IMR-90 (cell line): ENCODE results near the gene DPAGT1. TPM values are rescaled to one million over a fixed set of nuclear protein-coding genes. Genes with fewer than 3 reads are reported as not detected.

Experiments
- ATAC-seq: fragments of 200-7000 bp; cut with Tn5 transposase; 2 replicates; pipeline ENCODE4 v1.9.1; 2020; ENCODE audit warnings: low read depth, mild to moderate bottlenecking, moderate library complexity
- BruUV-seq: library from RNA; stranded (reverse); fragments of 400-500 nt; replicated peaks from 2 replicates; lab custom pipeline; 2021; lab: Mats Ljungman, UMichigan
- CTCF ChIA-PET: fragments of 300-600 bp; formaldehyde crosslinking; extraction: SDS; loops from one replicate; lab custom pipeline; 2021; ENCODE audit warnings: antibody characterized with exemption; lab: Yijun Ruan, JAX
- POLR2A ChIA-PET: fragments of 300-600 bp; sonication (Branson Sonifier 250); formaldehyde crosslinking; loops from one replicate; lab custom pipeline; 2022; ENCODE audit warnings: antibody characterized with exemption; ENCODE audit not compliant: unreplicated experiment; lab: Charles Lee
- DNase-seq: peaks from one replicate; pipeline ENCODE4 v3.0.0; 2013
- H2AFZ ChIP-seq: replicated peaks from 2 replicates; pipeline ENCODE3; 2013; ENCODE audit warnings: low read length, mild to moderate bottlenecking; ENCODE audit not compliant: poor library complexity
- H2AK5ac ChIP-seq: 2 replicates; pipeline ENCODE4 v1.6.1; 2013; ENCODE audit warnings: low read depth, low read length, inconsistent platforms
- H2AK9ac ChIP-seq: replicated peaks from 2 replicates; pipeline ENCODE3; 2013; ENCODE audit warnings: mild to moderate bottlenecking, low read depth, low read length, moderate library complexity; ENCODE audit not compliant: poor library complexity
- H2BK120ac ChIP-seq: 2 replicates; pipeline ENCODE4 v1.6.1; 2013; ENCODE audit warnings: low read depth, low read length, inconsistent platforms
- H2BK15ac ChIP-seq: 3 replicates; pipeline ENCODE4 v1.6.1; 2013; ENCODE audit warnings: low read depth, low read length, inconsistent platforms
- H2BK20ac ChIP-seq: 2 replicates; pipeline ENCODE4 v1.6.1; 2013; ENCODE audit warnings: low read depth, mild to moderate bottlenecking, inconsistent platforms, low read length, moderate library complexity
- H2BK5ac ChIP-seq: 2 replicates; pipeline ENCODE4 v1.6.1; 2013; ENCODE audit warnings: mild to moderate bottlenecking, low read depth, low read length, inconsistent platforms; ENCODE audit not compliant: poor library complexity, severe bottlenecking
- H3K14ac ChIP-seq: replicated peaks from 2 replicates; pipeline ENCODE4 v1.6.1; 2013; ENCODE audit warnings: low read depth, low read length, inconsistent platforms
- H3K18ac ChIP-seq: 2 replicates; pipeline ENCODE4 v1.6.1; 2013; ENCODE audit warnings: low read depth, low read length, control low read depth
- H3K23ac ChIP-seq: 2 replicates; pipeline ENCODE4 v1.6.1; 2013; ENCODE audit warnings: low read depth, low read length, inconsistent platforms
- H3K27ac ChIP-seq: 2 replicates; pipeline ENCODE4 v1.5.1; 2013; ENCODE audit warnings: mild to moderate bottlenecking, control low read depth, low read length; ENCODE audit not compliant: insufficient read depth
- H3K27me3 ChIP-seq: 2 replicates; pipeline ENCODE4 v1.6.1; 2013; ENCODE audit warnings: low read length; ENCODE audit not compliant: control insufficient read depth, insufficient read depth
- H3K36me3 ChIP-seq: 2 replicates; pipeline ENCODE4 v1.6.1; 2013; ENCODE audit warnings: low read length, mixed read lengths; ENCODE audit not compliant: control insufficient read depth, insufficient read depth
- H3K4ac ChIP-seq: 2 replicates; pipeline ENCODE4 v1.6.1; 2013; ENCODE audit warnings: low read depth, low read length, inconsistent platforms
- H3K4me1 ChIP-seq: 2 replicates; pipeline ENCODE4 v1.6.1; 2013; ENCODE audit warnings: low read length, mixed read lengths; ENCODE audit not compliant: control insufficient read depth, insufficient read depth
- H3K4me2 ChIP-seq: 2 replicates; pipeline ENCODE4 v1.6.1; 2013; ENCODE audit warnings: low read depth, mild to moderate bottlenecking, control low read depth, low read length, moderate library complexity
- H3K4me3 ChIP-seq: 2 replicates; pipeline ENCODE4 v1.5.1; 2013; ENCODE audit warnings: low read depth, mild to moderate bottlenecking, control low read depth, low read length, moderate library complexity; ENCODE audit not compliant: insufficient read depth
- H3K56ac ChIP-seq: 2 replicates; pipeline ENCODE4 v1.6.1; 2013; ENCODE audit warnings: low read length, inconsistent platforms; ENCODE audit not compliant: insufficient read depth; ENCODE audit errors: extremely low read depth
- H3K79me1 ChIP-seq, 2 experiments: 2 replicates each; pipeline ENCODE4 v1.6.1; 2013; ENCODE audit warnings: low read length in 2 of 2, inconsistent platforms in 1 of 2, low read depth in 1 of 2
- H3K9ac ChIP-seq: 2 replicates; pipeline ENCODE4 v1.6.1; 2013; ENCODE audit warnings: low read depth, low read length, control low read depth
- H3K9me1 ChIP-seq: 2 replicates; pipeline ENCODE4 v1.6.1; 2013; ENCODE audit warnings: low read length, inconsistent platforms; ENCODE audit not compliant: insufficient read depth
- H3K9me3 ChIP-seq: 2 replicates; pipeline ENCODE4 v1.6.1; 2013; ENCODE audit warnings: low read length; ENCODE audit not compliant: control insufficient read depth, insufficient read depth
- H4K20me1 ChIP-seq: 2 replicates; pipeline ENCODE4 v1.6.1; 2013; ENCODE audit warnings: low read length, inconsistent platforms; ENCODE audit not compliant: insufficient read depth
- H4K5ac ChIP-seq: 2 replicates; pipeline ENCODE4 v1.6.1; 2013; ENCODE audit warnings: mild to moderate bottlenecking, low read depth, low read length, control low read depth
- H4K8ac ChIP-seq, 2 experiments: 2 replicates each; pipeline ENCODE4 v1.6.1; 2013; ENCODE audit warnings: low read depth in 2 of 2, low read length in 2 of 2, control low read depth in 1 of 2, inconsistent platforms in 1 of 2
- H4K91ac ChIP-seq: 2 replicates; pipeline ENCODE4 v1.6.1; 2013; ENCODE audit warnings: low read depth, low read length, inconsistent platforms; ENCODE audit not compliant: insufficient read depth
- CEBPB ChIP-seq: IDR thresholded peaks from 2 replicates; pipeline ENCODE4 v1.6.1; 2012; ENCODE audit warnings: low read depth, low read length, improper control_type of control experiment
- FOS ChIP-seq: fragments of 150-350 bp; IDR thresholded peaks from 2 replicates; pipeline ENCODE4 v1.6.1; 2016; ENCODE audit warnings: low read depth, low read length
- MAZ ChIP-seq: IDR thresholded peaks from 2 replicates; pipeline ENCODE4 v1.6.1; 2012; ENCODE audit warnings: low read depth, mild to moderate bottlenecking, low read length, improper control_type of control experiment, moderate library complexity, borderline replicate concordance
- NFE2L2 ChIP-seq: fragments of 150-350 bp; IDR thresholded peaks from 2 replicates; pipeline ENCODE4 v1.6.1; 2016; ENCODE audit warnings: low read depth, mild to moderate bottlenecking, low read length
- POLR2A ChIP-seq: IDR thresholded peaks from 2 replicates; pipeline ENCODE4 v1.6.1; 2012; ENCODE audit warnings: mild to moderate bottlenecking, low read depth, low read length
- RAD21 ChIP-seq: IDR thresholded peaks from 2 replicates; pipeline ENCODE4 v1.6.1; 2012; ENCODE audit warnings: low read length, improper control_type of control experiment
- RCOR1 ChIP-seq: IDR thresholded peaks from 2 replicates; pipeline ENCODE4 v1.6.1; 2012; ENCODE audit warnings: mild to moderate bottlenecking, low read length, improper control_type of control experiment; ENCODE audit not compliant: insufficient replicate concordance
- WGBS, 2 experiments: methylation state at CpG; one replicate each; pipeline versions ENCODE4 v1.1.5 to v1.1.7; 2013; ENCODE audit warnings: missing lambda C conversion rate in 2 of 2; ENCODE audit not compliant: insufficient read length in 1 of 2; ENCODE audit errors: extremely low coverage in 2 of 2; 5-methylcytosine and 5-hydroxymethylcytosine counted together
- dilution Hi-C: fragments of 300-500 bp; cut with HindIII; formaldehyde crosslinking; loops from one replicate; pipeline ENCODE4 v1.14.3; 2018; ENCODE audit warnings: low sequenced_read_pairs; ENCODE audit not compliant: unreplicated experiment
- in situ Hi-C: fragments of 300-500 bp; cut with MboI; formaldehyde crosslinking; loops from 3 replicates; pipeline ENCODE4 v1.14.3; 2019; ENCODE audit warnings: low sequenced_read_pairs, inconsistent platforms, mixed read lengths
- intact Hi-C: fragments of 100-400 bp; cut with micrococcal nuclease; formaldehyde crosslinking; loops from 2 replicates; pipeline ENCODE4 v1.10.0; 2022
- polyA plus RNA-seq, 3 experiments: library from polyadenylated mRNA; depleted of rRNA; stranded (reverse); fragments of >200 nt; gene quantifications; 2 replicates each; pipeline ENCODE4 v1.2.3, GENCODE V29; 2012; ENCODE audit warnings: low replicate concordance in 1 of 3
- total RNA-seq: library from RNA; depleted of rRNA; stranded (reverse); fragments of >200 nt; gene quantifications from 2 replicates; pipeline ENCODE4 v1.2.3, GENCODE V29; 2012

Gene DPAGT1
- total and polyA plus RNA-seq, 2 of the 4 experiments (the other 2 are of a cell fraction): 15.2 to 53.4 TPM

DNA sequence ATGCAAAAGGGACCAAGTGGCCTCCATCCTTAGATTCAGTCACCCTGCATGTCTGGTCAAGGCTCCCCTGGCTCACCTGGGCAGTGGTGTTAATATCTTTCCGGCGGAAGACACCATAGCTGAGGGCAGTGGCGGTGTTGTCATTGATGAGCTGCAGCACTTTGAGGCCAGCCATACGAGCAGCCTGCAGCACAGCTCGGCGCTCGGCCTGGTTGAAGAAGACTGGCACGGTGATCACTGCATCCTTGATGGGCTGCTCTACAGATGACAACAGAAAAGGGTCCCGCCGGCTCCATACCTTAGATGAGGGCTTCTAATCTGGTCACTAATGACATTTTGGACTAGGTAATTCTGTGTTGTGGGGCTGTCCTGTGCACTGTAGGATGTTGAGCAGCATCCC, 47.2 kb downstream of the DPAGT1 start:
- WGBS, 2 experiments: 95% methylated on average over 7 of the region's 10 CpGs; no CpG with 5 or more reads in 1 of the 2 experiments
- Histone ChIP-seq H3K36me3 (peaks cover 50% of the 10 kb centered on the region), H4K5ac (no peak overlapping the region), H3K18ac (no peak overlapping the region), H3K9me1 (peaks cover 9% of the 10 kb centered on the region), H2BK5ac (no peak overlapping the region), H3K4me1 (peaks cover 4% of the 10 kb centered on the region; the same call in 1 of the 2 replicates), H3K4ac (no peak overlapping the region), H3K9ac (no peak overlapping the region), H2AK5ac (no peak overlapping the region), H3K27me3 (no peaks in the 10 kb centered on the region), H3K4me3 (no peak overlapping the region), H2BK120ac (no peak overlapping the region), H2BK20ac (no peak overlapping the region), H2AK9ac (no peak overlapping the region), H3K23ac (no peak overlapping the region), H4K91ac (no peak overlapping the region), H3K14ac (no peak overlapping the region), H4K20me1 (0 out of 2 replicates have a peak, but pooled peaks cover 5% of the 10 kb centered on the region), H3K9me3 (no peaks in the 10 kb centered on the region), H3K56ac (no peak overlapping the region), H4K8ac (no peak overlapping the region), H3K27ac (no peak overlapping the region), H3K4me2 (no peak overlapping the region), H3K79me1 (peaks cover 17 to 51% of the 10 kb centered on the region in 2 experiments), H2AFZ (no peak overlapping the region), H2BK15ac (no peak overlapping the region)
- no TSS peak for BruUV-seq
- ChIA-PET CTCF (no interaction called here), POLR2A (no interaction called here)
- dilution Hi-C loops (no loop called here), in situ Hi-C loops (no loop called here), intact Hi-C loops (no loop called here)
- DNase-seq (no peak), ATAC-seq (no peak)
- TF ChIP-seq MAZ (no peak), FOS (no peak), CEBPB (no peak), RAD21 (no peak), POLR2A (no peak), NFE2L2 (no peak), RCOR1 (no peak)
